B cell (primary cell): Measurements from ENCODE around the gene SERINC5. TPM values are rescaled to one million over a fixed set of nuclear protein-coding genes. Genes with fewer than 3 reads are reported as not detected.
"Not testable (repeated sequence)": the region's sequence is repeated elsewhere in the genome, so short reads cannot be mapped to it uniquely, and the experiment has no call there.

Experiments
- ATAC-seq: fragments of 200-7000 bp; cut with Tn5 transposase; one replicate; pipeline ENCODE4 v1.10.0; 2021; ENCODE audit warnings: low read depth, mild to moderate bottlenecking, moderate number of reproducible peaks, moderate library complexity
- CTCF ChIA-PET: fragments of 350-600 bp; sonication (Branson Sonifier 250); formaldehyde crosslinking; loops from one replicate; lab custom pipeline; 2021; ENCODE audit warnings: antibody characterized with exemption, inconsistent platforms; lab: Charles Lee
- POLR2A ChIA-PET: fragments of 350-600 bp; sonication (Branson Sonifier 250); formaldehyde crosslinking; loops from one replicate; lab custom pipeline; 2021; ENCODE audit warnings: antibody characterized with exemption; lab: Charles Lee
- DNase-seq: peaks from one replicate; pipeline ENCODE4 v3.0.0; 2013
- H2AFZ ChIP-seq: 2 replicates; pipeline ENCODE4 v1.6.1; 2012; ENCODE audit warnings: mild to moderate bottlenecking, low read depth, low read length; ENCODE audit not compliant: insufficient read depth, poor library complexity, severe bottlenecking
- H3K27ac ChIP-seq, 2 donors: 1 replicate in 1 of 2; 2 replicates in 1 of 2; pipeline ENCODE4 v1.5.1; 2012 to 2013; ENCODE audit warnings: low read length in 2 of 2, mild to moderate bottlenecking in 2 of 2, moderate library complexity in 1 of 2
- H3K27me3 ChIP-seq, 4 experiments: fragments of 200-600 bp in 1 of 4; sonication (generic) in 1 of 4; replicated peaks in 1 of 4; 1 replicate in 2 of 4; 2 replicates in 2 of 4; pipeline versions ENCODE4 v1.6.1 to v1.7.0; 2013 to 2016; ENCODE audit warnings: low read length in 3 of 4, mild to moderate bottlenecking in 2 of 4, mixed read lengths in 1 of 4, moderate library complexity in 1 of 4; ENCODE audit not compliant: insufficient read depth in 4 of 4, control insufficient read depth in 3 of 4; ENCODE audit errors: control extremely low read depth in 1 of 4
- H3K36me3 ChIP-seq, 2 experiments: replicated peaks in 1 of 2; 1 replicate in 1 of 2; 2 replicates in 1 of 2; pipeline versions ENCODE4 v1.6.1 to v1.7.1; 2013; ENCODE audit warnings: low read length in 1 of 2; ENCODE audit not compliant: insufficient read depth in 2 of 2, control insufficient read depth in 1 of 2; ENCODE audit errors: control extremely low read depth in 1 of 2, extremely low read depth in 1 of 2
- H3K4me1 ChIP-seq, 2 donors: fragments of 200-600 bp in 1 of 2; sonication (generic) in 1 of 2; 1 replicate in 1 of 2; 2 replicates in 1 of 2; pipeline versions ENCODE4 v1.5.1 to v1.6.1; 2013 to 2017; ENCODE audit warnings: low read length in 2 of 2; ENCODE audit not compliant: control insufficient read depth in 2 of 2, insufficient read depth in 2 of 2
- H3K4me2 ChIP-seq: replicated peaks from 2 replicates; pipeline ENCODE3; 2012; ENCODE audit warnings: mild to moderate bottlenecking, low read depth, low read length; ENCODE audit not compliant: poor library complexity, severe bottlenecking
- H3K4me3 ChIP-seq, 5 experiments: fragments of 200-600 bp in 1 of 5; sonication (generic) in 1 of 5; 1 replicate in 3 of 5; 2 replicates in 2 of 5; pipeline versions ENCODE4 v1.5.1 to v1.7.0; 2011 to 2016; ENCODE audit warnings: low read length in 4 of 5, mild to moderate bottlenecking in 4 of 5, low read depth in 2 of 5, control low read depth in 1 of 5, moderate library complexity in 1 of 5; ENCODE audit not compliant: insufficient read depth in 1 of 5; ENCODE audit errors: control extremely low read depth in 1 of 5, extremely low read depth in 1 of 5
- H3K79me2 ChIP-seq: fragments of 200-600 bp; sonication (generic); one replicate; pipeline ENCODE4 v1.6.0; 2016; ENCODE audit warnings: low read length; ENCODE audit not compliant: control insufficient read depth, insufficient read depth
- H3K9ac ChIP-seq: fragments of 200-600 bp; sonication (generic); 2 replicates; pipeline ENCODE4 v1.6.1; 2017; ENCODE audit warnings: mild to moderate bottlenecking, low read length, moderate library complexity
- H3K9me3 ChIP-seq, 3 donors: one replicate each; pipeline versions ENCODE4 v1.6.1 to v1.7.1; 2013; ENCODE audit warnings: low read length in 2 of 3; ENCODE audit not compliant: control insufficient read depth in 2 of 3, insufficient read depth in 1 of 3; ENCODE audit errors: control extremely low read depth in 1 of 3
- H4K20me1 ChIP-seq: 2 replicates; pipeline ENCODE4 v1.6.0; 2012; ENCODE audit warnings: mild to moderate bottlenecking, low read length; ENCODE audit not compliant: insufficient read depth, control insufficient read depth, poor library complexity, severe bottlenecking
- H3K27ac Mint-ChIP-seq: one replicate; pipeline ENCODE4 v1.8.0; 2021; ENCODE audit warnings: mixed read lengths
- H3K27me3 Mint-ChIP-seq: one replicate; pipeline ENCODE4 v1.8.0; 2021; ENCODE audit warnings: mixed read lengths
- H3K4me1 Mint-ChIP-seq: one replicate; pipeline ENCODE4 v1.8.0; 2021; ENCODE audit warnings: mixed read lengths
- H3K4me3 Mint-ChIP-seq: one replicate; pipeline ENCODE4 v1.8.0; 2021; ENCODE audit warnings: mixed read lengths
- H3K9me3 Mint-ChIP-seq: one replicate; pipeline ENCODE4 v1.8.0; 2022; ENCODE audit warnings: mixed read lengths; ENCODE audit not compliant: insufficient read depth
- CTCF ChIP-seq: fragments of 200-600 bp; IDR thresholded peaks from one replicate; pipeline ENCODE4 v1.8.0; 2022; ENCODE audit warnings: antibody characterized with exemption, mild to moderate bottlenecking
- EZH2 ChIP-seq: IDR thresholded peaks from 2 replicates; pipeline ENCODE4 v1.6.1; 2012; ENCODE audit warnings: borderline replicate concordance, low read depth, mild to moderate bottlenecking, moderate library complexity, low read length; ENCODE audit not compliant: insufficient read depth, poor library complexity, severe bottlenecking
- WGBS: methylation state at CpG from one replicate; pipeline ENCODE4 v1.1.5; 2013; ENCODE audit warnings: missing lambda C conversion rate; ENCODE audit not compliant: insufficient coverage; 5-methylcytosine and 5-hydroxymethylcytosine counted together
- intact Hi-C: fragments of 100-400 bp; cut with micrococcal nuclease; formaldehyde crosslinking; loops from one replicate; pipeline ENCODE4 v1.10.0; 2022
- polyA plus RNA-seq: library from polyadenylated mRNA; depleted of rRNA; stranded (reverse); fragments of >200 nt; gene quantifications from 2 replicates; pipeline ENCODE4 v1.2.3, GENCODE V29; 2012
- total RNA-seq, 2 donors: library from RNA; stranded (reverse); fragments of 120-200 nt in 1 of 2; gene quantifications; 1 replicate in 1 of 2; 2 replicates in 1 of 2; pipeline versions ENCODE4 v1.2.3 to v1.2.4, GENCODE V29; 2013 to 2022

SERINC5 gene
- total and polyA plus RNA-seq, 2 donors (not counting 1 experiment from before 2014, with no cell fraction given): 2.4 to 9.5 TPM

- H3K9me3 ChIP-seq, H3K4me1 Mint-ChIP-seq, H3K27me3 ChIP-seq, H3K4me1 ChIP-seq, H2AFZ ChIP-seq, H3K4me3 ChIP-seq, H3K4me3 Mint-ChIP-seq, H4K20me1 ChIP-seq, H3K27me3 Mint-ChIP-seq, ATAC-seq, H3K9me3 Mint-ChIP-seq, H3K27ac ChIP-seq, H3K36me3 ChIP-seq, H3K27ac Mint-ChIP-seq, H3K9ac ChIP-seq, H3K4me2 ChIP-seq, H3K79me2 ChIP-seq: not testable (repeated sequence)
- intact Hi-C loops: loop anchor here (1.0 kb wide), 1 partner anchor 8 kb away; no protein-coding TSS in a partner anchor
- peak; percentile 69 for DNase-seq
- peak; percentile 83 for TF ChIP-seq CTCF
- CTCF ChIA-PET: interaction anchor here (0.6 to 13.9 kb wide), 37 partner anchors 8 to 1017 kb away, joined by 3 to 388 read pairs (median 4); partner anchors contain the start of gene SERINC5
- 20% methylated on average over 2 of the region's 15 CpGs for WGBS
- POLR2A ChIA-PET: interaction anchor here (1.0 kb wide), 1 partner anchor 217 kb away, joined by 3 read pairs; no protein-coding TSS in a partner anchor
Measured at GRCh38 chr5:80091792-80092192, 164.1 kb downstream of the SERINC5 start.

GRCh38 chr5:80090884-80091166, 165.0 kb downstream of the SERINC5 start:
- POLR2A ChIA-PET: no interaction called here
- CTCF ChIA-PET: interaction anchor here (1.1 to 13.9 kb wide), 13 partner anchors 9 to 583 kb away, joined by 3 to 388 read pairs (median 6); partner anchors contain the start of gene SERINC5
- Histone ChIP-seq H3K4me3 (no peak overlapping the region), H3K36me3 (no peaks in the 10 kb centered on the region), H3K4me1 (no peaks in the 10 kb centered on the region), H3K27me3 (no peaks in the 10 kb centered on the region), H4K20me1 (no peaks in the 10 kb centered on the region), H2AFZ (no peak overlapping the region), H3K79me2 (no peaks in the 10 kb centered on the region), H3K9me3 (no peaks in the 10 kb centered on the region), H3K27ac (no peak overlapping the region), H3K4me2 (no peak overlapping the region), H3K9ac (no peak overlapping the region)
- ATAC-seq (no peak), DNase-seq (no peak)
- no CpG with 5 or more reads among the region's 5 CpGs for WGBS
- intact Hi-C loops: loop anchor here (1.0 kb wide), 1 partner anchor 8 kb away; no protein-coding TSS in a partner anchor
- no peak overlapping the region for H3K4me3 Mint-ChIP-seq
- H3K4me1 Mint-ChIP-seq: no peaks in the 10 kb centered on the region
- no peak overlapping the region for H3K27ac Mint-ChIP-seq
- TF ChIP-seq CTCF (no peak), EZH2 (no peak)
- no peaks in the 10 kb centered on the region for H3K9me3 Mint-ChIP-seq
- no peaks in the 10 kb centered on the region for H3K27me3 Mint-ChIP-seq
